HG03565 (cell line): ENCODE results near the gene PPP1R3E.
"Not testable (repeated sequence)": the region's sequence is repeated elsewhere in the genome, so short reads cannot be mapped to it uniquely, and the experiment has no call there.

Source experiments
- ATAC-seq: cut with Tn5 transposase; IDR thresholded peaks from one replicate; pipeline ENCODE4 v1.9.1; 2021; ENCODE audit warnings: mild to moderate bottlenecking, moderate library complexity; ENCODE audit not compliant: unreplicated experiment

The PPP1R3E gene, protein sequence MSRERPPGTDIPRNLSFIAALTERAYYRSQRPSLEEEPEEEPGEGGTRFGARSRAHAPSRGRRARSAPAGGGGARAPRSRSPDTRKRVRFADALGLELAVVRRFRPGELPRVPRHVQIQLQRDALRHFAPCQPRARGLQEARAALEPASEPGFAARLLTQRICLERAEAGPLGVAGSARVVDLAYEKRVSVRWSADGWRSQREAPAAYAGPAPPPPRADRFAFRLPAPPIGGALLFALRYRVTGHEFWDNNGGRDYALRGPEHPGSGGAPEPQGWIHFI

DNA sequence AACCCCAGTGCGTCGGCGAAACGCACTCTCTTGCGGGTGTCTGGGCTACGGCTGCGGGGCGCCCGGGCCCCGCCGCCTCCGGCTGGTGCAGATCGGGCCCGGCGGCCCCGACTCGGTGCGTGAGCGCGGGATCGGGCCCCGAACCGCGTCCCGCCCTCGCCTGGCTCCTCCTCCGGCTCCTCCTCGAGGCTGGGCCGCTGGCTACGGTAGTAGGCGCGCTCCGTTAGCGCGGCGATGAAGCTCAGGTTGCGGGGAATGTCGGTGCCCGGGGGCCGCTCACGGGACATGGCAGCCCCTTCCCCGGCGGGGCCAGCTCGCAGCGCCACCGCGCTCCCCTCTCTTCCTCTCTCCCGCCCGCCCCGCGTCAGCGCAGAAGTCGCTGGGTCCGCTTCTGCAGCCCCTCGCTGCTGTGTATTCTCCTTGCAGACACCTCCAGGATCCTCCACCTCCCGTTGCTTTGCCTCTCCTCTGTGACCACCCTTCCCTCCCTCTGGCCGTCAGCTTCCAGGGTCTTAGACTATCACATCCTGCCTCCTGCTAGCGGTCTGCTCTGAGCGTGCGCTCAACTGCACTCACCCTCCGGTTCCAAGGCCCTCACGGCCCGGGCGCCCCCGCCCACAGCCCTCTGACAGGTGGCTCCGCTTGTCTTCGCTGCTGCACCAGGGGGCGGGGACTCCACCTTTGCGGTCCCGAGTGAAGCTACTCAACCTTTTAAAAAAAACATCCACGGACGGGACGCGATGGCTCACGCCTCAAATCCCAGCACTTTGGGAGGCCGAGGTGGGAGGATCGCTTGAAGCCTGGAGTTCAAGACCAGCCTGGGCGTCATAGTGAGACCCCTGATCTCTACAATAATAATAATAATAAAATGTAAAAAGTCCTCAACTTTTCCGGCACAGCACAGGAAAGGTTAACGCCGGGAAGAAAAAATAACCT, at the start of gene PPP1R3E:
TSS of gene PPP1R3E (minus strand) at position 570 of the 936 bp plus-strand sequence. CDS start at position 287, 283 bp downstream.
- no peak for ATAC-seq

DNA sequence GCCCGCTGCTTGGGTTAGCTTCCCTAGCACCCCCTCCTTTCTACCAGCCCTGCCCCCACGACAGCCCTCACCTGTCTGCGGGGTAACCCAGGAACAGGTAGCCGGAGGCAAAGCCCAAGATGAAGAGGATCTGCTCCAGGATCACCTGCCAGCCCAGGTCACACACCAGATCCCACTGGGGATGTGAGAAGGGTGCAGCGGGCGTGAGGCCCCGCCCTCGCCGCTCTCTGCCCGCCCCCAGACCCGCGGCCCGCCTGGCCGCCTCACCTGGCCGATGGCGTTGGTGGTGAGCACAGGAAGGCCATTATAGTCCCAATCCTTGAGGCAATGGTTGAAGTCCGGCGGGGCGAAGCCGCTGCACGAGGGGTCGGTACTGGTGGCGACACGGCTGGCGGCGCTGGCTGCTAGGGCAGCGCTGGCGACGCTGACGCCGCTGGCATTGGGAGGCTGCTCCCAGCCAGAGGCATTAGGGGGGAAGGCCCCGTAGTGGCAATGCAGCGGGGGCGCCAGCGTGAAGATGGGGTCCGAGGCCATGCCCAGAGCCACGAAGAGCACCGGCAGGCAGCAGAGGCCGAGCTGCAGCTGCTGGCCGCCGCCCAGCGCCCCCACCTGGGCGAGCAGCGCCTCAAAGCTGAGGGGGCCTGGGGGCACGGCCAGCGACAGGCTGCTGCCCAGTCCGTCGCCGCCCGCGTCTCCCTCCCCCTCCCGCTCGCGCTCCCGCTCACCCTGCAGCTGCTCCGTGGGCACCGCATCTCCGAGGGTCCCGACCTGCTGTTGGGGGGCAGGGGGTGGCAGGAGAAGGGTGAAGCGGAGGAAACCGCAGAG, 49.2 kb upstream of the PPP1R3E start:
- ATAC-seq, result no peak

DNA sequence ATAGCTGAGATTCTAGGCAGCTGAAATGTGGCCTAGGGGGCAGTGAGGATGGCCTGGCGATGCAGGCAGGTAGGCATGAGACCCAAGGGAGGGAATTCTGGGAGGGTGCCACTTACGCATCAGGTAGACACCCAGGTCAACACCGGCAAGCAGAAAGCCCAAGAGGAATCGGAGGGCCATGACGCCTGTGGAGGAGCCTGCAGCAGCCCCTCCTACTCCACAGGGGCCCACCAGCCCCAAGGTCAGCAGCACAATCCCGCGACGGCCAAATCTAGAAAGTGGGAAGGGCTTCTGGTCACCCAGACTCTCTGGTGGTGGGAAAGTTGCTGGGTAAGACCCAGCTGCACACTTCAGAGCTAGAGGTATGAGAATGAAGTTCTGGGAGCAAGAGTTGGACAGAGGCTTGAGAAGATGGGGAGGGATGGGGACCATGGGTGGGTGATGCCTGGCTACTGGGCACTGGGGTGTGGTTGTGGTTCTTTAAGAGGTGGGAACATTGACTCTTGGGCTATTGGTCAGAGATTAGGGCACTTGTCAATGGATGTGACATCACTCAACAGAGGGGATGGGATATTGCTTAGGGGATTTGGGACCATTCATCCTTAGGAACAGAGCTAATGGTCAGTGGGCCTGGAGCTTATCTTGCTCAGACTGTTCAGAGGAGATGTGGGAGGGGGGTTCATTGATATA, 46.6 kb upstream of the PPP1R3E start:
- ATAC-seq, result no peak

DNA sequence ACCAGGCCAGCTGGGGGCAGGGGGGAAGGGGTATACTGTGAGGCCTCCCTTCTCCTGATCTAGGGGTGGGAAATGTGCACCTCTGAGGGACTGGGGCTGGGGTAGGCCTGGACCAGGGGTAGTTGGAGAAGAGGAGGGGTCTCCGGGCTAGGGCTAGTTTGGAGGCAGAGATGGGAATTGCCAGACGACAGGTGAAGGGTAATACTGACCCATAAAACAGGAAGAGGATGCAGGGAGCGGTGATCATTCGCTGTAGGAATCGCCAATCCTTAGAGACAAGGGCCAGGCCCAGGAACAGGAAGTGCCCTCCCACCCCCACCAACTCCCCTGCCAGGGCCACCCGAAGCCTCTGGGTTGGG, 45.6 kb upstream of the PPP1R3E start:
- no peak for ATAC-seq

DNA sequence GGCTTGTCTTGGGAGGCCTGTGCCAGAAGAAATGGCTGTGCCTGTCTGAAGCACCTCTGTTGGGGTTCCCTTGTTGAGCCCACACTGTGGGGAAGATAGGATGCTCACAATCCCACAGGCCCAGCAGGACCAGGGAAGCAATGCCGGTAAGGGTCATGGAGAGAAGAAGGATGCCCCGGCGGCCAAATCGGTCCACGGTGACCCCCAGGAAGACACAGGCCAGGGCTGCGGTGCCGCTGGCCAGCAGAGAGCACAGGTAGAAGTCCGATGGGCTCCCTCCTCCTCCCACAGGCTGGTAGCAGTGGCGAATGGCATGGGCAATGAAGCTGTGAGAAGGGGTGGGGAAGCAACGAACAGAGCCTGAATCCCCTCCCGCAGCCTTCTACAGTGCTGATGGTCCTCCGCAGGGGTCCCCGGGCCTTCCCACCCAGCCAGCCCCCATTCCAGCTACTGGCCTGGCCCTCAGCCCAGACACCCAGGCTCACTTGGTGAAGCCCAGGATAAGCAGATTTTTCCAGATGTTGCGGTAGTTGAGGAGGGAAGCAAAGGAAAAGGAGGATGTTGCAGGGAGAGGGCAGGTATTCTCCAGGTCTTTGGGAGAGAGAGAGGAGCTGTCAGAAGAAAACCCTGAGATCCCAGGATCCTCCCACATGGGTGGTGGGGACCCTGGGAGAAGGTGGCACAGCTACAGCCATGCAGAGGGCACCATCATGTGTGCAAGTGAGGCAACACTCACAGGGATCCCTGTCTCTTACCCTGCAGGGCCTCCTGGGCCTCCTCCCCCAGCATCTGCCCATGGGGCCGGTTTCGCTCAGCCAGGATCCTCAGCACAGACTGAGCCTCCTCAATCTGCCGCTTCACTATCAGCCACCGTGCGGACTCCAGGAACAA, 45.0 kb upstream of the PPP1R3E start:
- ATAC-seq, result no peak

DNA sequence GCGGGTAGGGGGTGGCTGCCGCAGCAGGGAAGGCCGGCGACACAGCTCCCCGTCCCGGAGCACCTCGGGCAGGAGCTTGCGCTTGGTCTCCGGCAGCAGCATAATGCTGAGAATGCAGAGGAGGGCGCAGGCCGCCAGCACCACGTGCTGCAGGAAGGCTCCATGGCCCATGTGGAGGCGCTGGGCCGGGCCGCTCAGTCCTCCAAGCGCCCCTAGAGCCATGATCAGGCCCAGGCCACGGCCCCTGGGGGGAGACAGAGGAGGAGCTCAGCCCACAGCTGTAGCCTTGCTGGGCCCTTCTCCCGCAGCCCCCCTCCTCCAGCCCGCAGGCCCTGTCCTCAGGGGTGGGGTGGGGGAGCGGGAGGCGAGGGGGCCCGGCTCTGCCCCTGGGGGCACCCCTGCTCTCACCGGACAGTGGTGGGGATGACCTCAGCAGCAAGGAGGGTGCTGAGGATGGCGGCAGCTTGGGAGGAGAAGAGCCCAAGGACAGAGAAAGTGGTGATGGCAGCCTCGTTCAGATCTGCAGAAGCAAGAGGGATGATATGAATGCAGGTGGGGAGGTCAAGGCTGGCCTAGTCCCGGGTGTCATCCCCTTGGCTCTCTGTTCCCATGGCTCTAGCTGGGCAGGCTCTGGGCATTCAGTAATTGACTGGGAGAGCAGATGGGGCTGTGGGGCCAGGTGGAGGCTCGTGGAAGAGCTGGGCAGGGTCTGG, 44.2 kb upstream of the PPP1R3E start:
- ATAC-seq, result no peak

DNA sequence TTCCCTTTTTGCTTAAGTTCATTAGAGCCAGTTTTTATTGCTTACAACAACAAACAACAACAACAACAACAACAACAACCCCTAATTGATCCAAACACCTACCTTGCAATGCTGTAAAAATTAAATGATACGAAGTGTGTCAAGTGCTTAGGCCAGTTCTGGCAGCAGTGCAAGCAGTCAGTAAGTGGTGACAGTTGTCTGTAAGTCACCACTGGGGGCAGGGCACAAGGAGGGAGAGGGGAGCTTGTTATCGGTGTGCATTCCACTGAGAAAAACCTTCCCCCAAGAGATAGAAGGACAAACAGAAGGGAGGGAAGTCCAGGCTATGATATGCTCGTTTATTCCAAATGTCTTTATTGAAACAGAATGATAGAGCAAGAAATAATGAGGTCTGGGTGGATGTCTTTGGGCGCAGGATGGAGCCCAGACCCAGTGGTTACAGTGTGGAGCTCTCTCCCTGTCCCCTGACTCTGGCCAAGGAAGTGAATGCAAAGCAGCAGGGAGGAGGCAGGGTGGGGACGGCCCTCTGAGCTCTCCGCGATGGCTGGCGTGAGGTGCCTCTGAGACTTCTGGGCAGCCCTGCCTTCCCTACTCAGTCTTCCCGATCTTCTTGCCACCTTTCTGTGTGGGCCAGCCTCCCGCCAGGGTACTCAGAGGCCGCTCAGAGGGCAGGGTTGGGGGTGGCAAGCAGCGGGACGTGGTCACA, 43.5 kb upstream of the PPP1R3E start:
- ATAC-seq, result no peak

DNA sequence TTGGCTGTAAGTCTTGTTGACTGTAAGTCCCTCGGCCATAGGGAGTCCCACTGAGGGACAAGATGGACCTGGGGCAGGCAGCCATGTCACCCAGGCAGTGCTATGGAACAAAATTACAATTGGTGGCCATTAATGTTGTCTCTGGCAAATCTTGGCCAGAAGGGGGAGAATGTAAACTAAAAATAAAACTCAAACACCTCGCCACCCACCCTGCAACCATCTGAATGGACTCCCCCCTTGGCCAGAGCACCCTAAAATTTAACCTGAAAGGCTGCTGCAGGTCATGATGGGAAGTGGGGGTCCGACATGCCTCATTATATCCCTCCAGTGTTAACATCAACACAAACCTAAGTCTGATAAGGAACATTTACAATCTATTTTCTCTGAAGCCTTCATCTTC, 41.8 kb upstream of the PPP1R3E start:
- no peak for ATAC-seq

DNA sequence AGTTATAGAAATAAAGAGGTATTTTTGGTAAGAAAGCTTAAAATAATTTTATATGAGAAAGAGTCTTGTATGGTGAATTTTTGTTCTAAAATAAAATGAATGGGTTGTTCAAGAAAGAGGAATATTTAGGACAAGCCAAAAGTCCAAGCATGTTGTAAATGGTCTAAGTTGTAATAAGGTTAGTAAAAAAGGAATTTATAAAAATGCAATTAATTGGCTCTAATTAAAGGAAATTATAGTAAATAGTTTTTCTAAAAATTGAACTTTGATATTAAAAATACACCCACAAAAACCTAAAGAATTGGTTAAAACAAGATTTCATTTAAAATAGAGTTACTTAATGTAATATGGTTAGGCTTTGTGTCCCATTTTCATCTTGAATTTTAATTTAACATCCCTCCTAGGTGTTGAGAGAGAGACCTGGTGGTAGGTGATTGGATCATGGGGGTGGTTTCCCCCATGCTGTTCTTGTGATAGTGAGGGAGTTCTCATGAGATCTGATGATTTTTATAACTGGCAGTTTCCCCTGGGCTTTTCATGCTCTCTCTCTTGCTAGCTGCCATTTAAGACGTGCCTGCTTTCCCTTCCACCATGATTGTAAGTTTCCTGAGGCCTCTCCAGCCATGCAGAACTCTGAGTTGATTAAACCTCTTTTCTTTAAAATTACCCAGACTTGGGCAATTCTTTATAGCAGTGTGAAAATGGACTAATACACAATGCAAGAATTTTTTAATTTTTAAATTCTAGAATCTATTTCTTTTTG, 37.0 kb upstream of the PPP1R3E start:
- no peak for ATAC-seq

DNA sequence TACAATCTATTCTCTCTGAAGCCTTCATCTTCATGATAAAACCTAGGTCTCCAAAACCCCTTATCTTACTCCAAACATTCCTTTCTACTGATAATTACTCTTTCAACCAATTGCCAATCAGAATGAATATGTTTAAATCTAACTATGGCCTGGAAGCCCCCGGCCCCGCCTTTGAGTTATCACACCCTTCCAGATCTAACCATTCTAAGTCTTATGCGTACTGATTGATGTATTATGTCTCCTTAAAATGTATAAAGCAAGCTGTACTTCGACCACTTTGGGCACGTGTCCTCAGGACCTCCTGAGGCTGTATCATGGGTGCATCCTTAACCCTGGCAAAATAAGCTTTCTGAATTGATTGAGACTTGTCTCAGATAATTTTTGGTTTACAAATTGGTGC, 33.0 kb upstream of the PPP1R3E start:
- ATAC-seq, result no peak

DNA sequence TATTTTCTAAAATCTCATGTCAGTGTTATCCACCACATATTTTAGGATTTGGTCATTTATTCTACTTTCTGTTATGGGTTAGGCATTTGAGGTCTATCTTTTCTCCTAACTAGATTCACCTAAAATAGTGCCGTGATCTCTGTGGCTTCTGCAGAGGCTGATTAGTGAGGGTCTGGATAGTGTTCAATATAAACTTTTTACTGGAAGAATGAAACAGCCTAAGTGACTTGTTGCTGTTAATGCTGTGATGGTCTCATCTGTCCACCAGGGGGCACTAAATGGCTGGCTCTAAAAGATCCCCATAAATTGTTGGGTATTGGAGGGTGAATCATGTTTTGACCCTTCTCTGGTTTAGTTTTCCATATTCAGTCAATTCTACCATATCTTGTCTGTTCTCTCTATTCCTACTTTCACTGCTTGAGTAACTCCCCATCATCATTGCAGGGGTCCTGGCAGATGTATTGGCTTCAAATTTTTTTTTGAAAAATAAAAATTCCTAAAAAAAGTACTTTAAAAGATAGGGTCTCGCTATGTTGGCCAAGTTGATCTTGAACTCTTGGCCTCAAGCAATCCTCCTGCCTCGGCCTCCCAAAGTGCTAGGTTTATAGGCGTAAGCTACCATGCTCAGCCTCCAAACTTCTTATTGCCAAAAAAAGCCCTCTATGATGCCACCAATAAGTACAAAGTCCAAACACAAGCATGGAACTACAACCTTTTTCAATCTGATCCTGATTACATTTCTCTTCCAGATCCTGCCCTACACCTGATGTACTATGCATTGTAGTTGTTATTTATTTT, 25.5 kb upstream of the PPP1R3E start:
- no peak for ATAC-seq

DNA sequence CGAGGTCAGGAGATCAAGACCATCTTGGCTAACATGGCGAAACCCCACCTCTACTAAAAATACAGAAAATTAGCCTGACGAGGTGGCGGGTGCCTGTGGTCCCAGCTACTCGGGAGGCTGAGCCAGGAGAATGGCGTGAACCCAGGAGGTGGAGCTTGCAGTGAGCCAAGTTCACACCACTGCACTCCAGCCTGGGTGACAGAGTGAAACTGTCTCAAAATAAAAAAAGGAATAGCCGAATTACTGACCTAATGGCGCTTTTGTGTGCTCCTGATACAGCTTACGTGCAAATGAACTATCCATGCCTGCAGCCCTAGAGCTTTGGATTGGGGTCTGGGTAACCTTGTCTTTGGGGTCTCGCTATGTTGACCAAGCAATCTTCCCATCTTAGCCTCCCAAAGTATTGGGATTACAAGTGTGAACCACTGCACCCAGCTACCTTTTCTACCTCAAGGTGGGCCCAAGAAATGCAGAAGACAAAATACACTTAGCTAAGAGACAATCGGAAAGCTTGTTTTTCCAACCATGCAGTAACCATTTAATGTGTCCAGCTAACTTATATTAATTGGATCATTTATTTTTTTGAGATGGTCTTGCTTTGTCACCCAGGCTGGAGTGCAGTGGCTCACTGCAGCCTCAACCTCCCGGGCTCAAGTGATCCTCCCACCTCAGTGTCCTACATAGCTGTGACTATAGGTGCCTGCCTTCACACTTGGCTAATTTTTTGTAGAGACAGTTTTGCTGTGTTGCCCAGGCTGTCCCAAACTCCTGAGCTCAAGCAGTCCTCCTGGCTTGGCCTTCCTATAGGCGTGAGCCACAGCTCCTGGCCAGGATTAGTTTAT, 24.1 kb upstream of the PPP1R3E start:
- no peak for ATAC-seq

DNA sequence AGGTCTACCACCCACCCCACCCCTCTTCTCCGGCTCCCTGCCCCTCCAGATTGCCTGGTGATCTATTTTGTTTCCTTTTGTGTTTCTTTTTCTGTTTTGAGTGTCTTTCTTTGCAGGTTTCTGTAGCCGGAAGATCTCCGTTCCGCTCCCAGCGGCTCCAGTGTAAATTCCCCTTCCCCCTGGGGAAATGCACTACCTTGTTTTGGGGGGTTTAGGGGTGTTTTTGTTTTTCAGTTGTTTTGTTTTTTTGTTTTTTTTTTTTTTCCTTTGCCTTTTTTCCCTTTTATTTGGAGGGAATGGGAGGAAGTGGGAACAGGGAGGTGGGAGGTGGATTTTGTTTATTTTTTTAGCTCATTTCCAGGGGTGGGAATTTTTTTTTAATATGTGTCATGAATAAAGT, 23.1 kb upstream of the PPP1R3E start:
- not testable (repeated sequence) for ATAC-seq

DNA sequence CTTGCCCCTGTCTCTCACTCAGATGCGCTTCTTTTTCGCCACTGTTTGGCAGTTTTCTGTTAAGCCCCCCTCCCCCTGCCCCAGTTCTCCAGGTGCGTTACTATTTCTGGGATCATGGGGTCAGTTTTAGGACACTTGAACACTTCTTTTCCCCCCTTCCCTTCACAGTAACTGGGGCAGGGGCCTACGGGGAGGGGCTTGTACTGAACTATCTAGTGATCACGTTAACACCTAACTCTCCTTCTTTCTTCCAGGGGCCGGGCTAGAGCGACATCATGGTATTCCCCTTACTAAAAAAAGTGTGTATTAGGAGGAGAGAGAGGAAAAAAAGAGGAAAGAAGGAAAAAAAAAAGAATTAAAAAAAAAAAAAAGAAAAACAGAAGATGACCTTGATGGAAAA, 22.3 kb upstream of the PPP1R3E start:
- no peak for ATAC-seq

DNA sequence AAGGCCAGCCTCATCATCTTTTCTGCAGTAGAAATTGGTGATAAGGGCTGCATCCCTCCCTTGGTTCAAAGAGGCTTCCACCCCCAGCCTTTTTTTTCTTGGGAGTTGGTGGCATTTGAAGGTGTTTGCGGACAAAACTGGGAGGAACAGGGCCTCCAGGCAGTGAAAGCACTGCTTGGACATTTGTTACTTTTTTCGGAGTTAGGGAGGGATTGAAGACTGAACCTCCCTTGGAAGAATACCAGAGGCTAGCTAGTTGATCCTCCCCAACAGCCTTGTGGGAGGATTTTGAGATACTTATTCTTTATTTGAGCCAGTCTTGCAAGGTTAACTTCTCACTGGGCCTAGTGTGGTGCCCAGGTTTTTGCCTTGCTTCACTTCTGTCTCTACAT, 21.8 kb upstream of the PPP1R3E start:
- no peak for ATAC-seq

DNA sequence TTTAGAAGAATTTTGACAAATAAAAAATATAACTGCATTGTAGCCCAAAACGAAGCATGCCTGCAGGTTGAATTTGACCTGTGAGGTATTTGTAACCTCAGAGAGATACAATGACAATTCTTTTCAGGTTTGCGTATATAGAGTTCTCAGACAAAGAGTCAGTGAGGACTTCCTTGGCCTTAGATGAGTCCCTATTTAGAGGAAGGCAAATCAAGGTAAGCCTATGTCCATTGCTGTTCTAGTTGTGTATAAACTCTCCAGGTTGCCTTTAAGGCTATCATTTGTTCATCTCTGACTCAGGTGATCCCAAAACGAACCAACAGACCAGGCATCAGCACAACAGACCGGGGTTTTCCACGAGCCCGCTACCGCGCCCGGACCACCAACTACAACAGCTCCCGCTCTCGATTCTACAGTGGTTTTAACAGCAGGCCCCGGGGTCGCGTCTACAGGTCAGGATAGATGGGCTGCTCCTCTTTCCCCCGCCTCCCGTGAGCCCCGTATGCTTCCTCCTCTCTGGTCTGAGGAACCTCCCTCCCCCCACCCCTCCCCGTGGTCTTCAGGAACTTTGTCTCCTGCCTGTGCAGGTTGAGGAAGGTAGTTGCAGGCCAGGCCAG, 21.3 kb upstream of the PPP1R3E start:
- ATAC-seq, result no peak
